GM19240 (cell line): ENCODE results near the gene OR13A1.
"Not testable (repeated sequence)": the region's sequence is repeated elsewhere in the genome, so short reads cannot be mapped to it uniquely, and the experiment has no call there.

Source experiments
- DNase-seq: peaks from one replicate; pipeline ENCODE4 v3.0.0; 2011; ENCODE audit warnings: low spot score; ENCODE audit not compliant: insufficient read length

OR13A1 gene

GRCh38 chr10:45282061-45282460 is 33.3 kb downstream of the OR13A1 start:
- DNase-seq, result no peak

GRCh38 chr10:45280113-45280760 is 35.2 kb downstream of the OR13A1 start:
- no peak for DNase-seq

GRCh38 chr10:45279682-45280081 is 35.7 kb downstream of the OR13A1 start:
- DNase-seq, result no peak

GRCh38 chr10:45278860-45279498 is 36.4 kb downstream of the OR13A1 start:
- DNase-seq, result no peak

- not testable (repeated sequence) for DNase-seq
These were observed 39.3 kb downstream of the OR13A1 start for GRCh38 chr10:45276146-45276545.

- DNase-seq, result no peak
These were observed 41.0 kb downstream of the OR13A1 start for GRCh38 chr10:45274364-45274763.

- DNase-seq, result not testable (repeated sequence)
These were observed 47.6 kb downstream of the OR13A1 start for GRCh38 chr10:45267777-45268176.

GRCh38 chr10:45265996-45266395 is 49.4 kb downstream of the OR13A1 start:
- DNase-seq, result no peak

- DNase-seq, result no peak
These were observed 53.5 kb downstream of the OR13A1 start for GRCh38 chr10:45261946-45262345.

- DNase-seq, result no peak
These were observed 54.1 kb downstream of the OR13A1 start for GRCh38 chr10:45261243-45261775.

- not testable (repeated sequence) for DNase-seq
These were observed 54.8 kb downstream of the OR13A1 start for GRCh38 chr10:45260635-45261034.

- not testable (repeated sequence) for DNase-seq
These were observed 55.5 kb downstream of the OR13A1 start for GRCh38 chr10:45259786-45260495.

GRCh38 chr10:45257600-45257999 is 57.8 kb downstream of the OR13A1 start:
- no peak for DNase-seq

GRCh38 chr10:45256246-45256645 is 59.2 kb downstream of the OR13A1 start:
- no peak for DNase-seq

- no peak for DNase-seq
These were observed 59.7 kb downstream of the OR13A1 start for GRCh38 chr10:45255706-45256105.

GRCh38 chr10:45254892-45255291 is 60.5 kb downstream of the OR13A1 start:
- no peak for DNase-seq

- no peak for DNase-seq
These were observed 62.1 kb downstream of the OR13A1 start for GRCh38 chr10:45253183-45253914.
